ENCODE results near the gene TRIM63. TPM values are rescaled to one million over a fixed set of nuclear protein-coding genes. Genes with fewer than 3 reads are reported as not detected.

The TRIM63 gene
- total and polyA plus RNA-seq, 8 donors: 0.15 to 1.8 (median 0.29) TPM; not detected in 3

DNA sequence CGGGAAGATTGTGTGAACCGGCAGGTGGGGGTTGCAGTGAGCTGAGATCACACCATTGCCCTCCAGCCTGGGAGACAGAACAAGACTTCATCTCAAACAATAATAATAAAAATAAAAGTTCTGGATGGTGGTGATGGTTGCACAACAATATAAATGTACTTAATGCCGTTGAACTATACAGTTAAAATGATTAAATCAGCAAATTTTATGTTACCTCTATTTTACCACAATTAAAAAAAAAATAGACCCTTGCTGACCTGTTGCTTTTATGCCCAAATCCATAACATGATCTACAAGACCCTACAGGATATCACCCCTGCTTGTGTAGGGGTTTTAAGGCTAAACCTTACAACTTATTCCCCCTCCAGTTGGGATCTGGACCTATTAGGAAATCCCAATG, 32.4 kb upstream of the TRIM63 start:
- Histone ChIP-seq H3K9me3 (no peaks in the 10 kb centered on the region), H3K27ac (no peak overlapping the region), H3K36me3 (no peaks in the 10 kb centered on the region), H3K4me3 (no peak overlapping the region), H3K27me3 (no peaks in the 10 kb centered on the region), H3K4me1 (peaks cover 0 to 7% of the 10 kb centered on the region in 2 donors)
- intact Hi-C loops (cut with DNase I): loop anchor here in 1 of 2 donors (5.0 kb wide), 1 partner anchor 48 kb away; no protein-coding TSS in a partner anchor
- TF ChIP-seq, protein P1, sequence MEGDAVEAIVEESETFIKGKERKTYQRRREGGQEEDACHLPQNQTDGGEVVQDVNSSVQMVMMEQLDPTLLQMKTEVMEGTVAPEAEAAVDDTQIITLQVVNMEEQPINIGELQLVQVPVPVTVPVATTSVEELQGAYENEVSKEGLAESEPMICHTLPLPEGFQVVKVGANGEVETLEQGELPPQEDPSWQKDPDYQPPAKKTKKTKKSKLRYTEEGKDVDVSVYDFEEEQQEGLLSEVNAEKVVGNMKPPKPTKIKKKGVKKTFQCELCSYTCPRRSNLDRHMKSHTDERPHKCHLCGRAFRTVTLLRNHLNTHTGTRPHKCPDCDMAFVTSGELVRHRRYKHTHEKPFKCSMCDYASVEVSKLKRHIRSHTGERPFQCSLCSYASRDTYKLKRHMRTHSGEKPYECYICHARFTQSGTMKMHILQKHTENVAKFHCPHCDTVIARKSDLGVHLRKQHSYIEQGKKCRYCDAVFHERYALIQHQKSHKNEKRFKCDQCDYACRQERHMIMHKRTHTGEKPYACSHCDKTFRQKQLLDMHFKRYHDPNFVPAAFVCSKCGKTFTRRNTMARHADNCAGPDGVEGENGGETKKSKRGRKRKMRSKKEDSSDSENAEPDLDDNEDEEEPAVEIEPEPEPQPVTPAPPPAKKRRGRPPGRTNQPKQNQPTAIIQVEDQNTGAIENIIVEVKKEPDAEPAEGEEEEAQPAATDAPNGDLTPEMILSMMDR (IDR thresholded peaks at IDR 0.05): no peak
- DNase-seq (no peak), ATAC-seq (no peak)

DNA sequence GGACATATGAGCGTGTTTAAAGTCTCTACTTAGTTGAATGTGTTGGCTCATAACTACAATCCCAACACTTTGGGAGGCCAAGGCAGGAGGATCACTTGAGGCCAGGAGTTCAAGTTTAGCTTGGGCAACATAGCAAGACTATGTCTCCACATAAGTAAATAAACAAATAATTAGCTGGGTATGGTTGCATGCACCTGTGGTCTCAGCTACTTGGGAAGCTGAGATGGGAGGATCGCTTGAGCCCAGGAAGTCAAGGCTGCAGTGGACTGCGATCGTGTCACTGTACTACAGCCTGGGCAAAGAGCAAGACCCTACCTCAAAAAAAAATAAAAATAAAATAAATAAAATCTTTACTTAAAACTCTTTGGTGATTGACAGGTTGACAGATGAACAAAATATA, 31.2 kb upstream of the TRIM63 start:
- ATAC-seq (no peak), DNase-seq (no peak)
- H3K4me3 ChIP-seq: no peak overlapping the region
- TF ChIP-seq, protein P1 (IDR thresholded peaks at IDR 0.05): no peak
- no peak overlapping the region for H3K27ac ChIP-seq
- H3K4me1 ChIP-seq: peaks cover 0 to 7% of the 10 kb centered on the region in 2 donors
- intact Hi-C loops (cut with DNase I): no loop called here
- H3K36me3 ChIP-seq: no peaks in the 10 kb centered on the region
- H3K9me3 ChIP-seq: no peaks in the 10 kb centered on the region
- peaks cover 0 to 5% of the 10 kb centered on the region in 2 donors for H3K27me3 ChIP-seq

DNA sequence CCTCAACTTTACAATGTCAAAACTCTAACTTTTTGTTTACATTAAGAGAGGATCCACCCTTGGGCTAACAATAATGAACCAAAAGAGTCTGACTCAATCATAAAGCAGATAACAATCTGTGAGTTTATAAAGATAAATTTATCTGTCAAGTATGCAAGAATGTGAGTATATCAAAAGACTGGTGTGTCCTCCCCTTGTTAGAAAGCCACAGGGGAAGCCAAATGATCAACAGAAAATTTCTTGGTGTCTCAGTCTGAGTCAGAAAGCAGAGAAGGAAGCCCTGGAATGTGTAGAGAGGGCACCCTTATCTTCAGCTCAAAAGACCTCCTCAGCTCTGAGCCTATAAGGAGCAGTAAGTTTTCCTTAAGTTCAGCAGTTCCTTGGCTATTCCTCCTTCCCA, 30.3 kb upstream of the TRIM63 start:
- H3K4me1 ChIP-seq: peaks cover 0 to 7% of the 10 kb centered on the region in 2 donors
- H3K36me3 ChIP-seq: no peaks in the 10 kb centered on the region
- intact Hi-C loops (cut with DNase I): no loop called here
- DNase-seq: no peak
- no peak for ATAC-seq
- TF ChIP-seq, protein P1 (IDR thresholded peaks at IDR 0.05): no peak
- no peaks in the 10 kb centered on the region for H3K9me3 ChIP-seq
- no peak overlapping the region for H3K27ac ChIP-seq
- peaks cover 0 to 10% of the 10 kb centered on the region in 2 donors for H3K27me3 ChIP-seq
- H3K4me3 ChIP-seq: no peak overlapping the region

DNA sequence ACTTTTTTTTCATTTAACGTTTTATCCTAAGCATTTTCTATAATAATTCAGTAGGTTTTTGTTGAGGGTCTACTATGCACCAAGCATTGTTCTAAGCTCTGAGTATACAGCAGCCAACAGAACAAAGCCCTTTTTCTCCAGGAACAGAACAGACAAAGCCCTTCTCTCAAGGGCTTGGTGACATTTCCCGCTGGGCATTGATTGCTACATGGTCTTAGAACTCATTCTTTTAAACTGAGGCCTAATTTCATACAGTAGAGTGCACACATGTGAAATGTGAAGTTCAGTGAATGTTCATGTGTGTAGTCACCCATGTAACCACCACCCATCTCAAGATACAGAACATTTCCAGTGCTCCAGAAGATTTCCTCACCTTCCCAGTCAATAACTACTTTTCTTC, 29.0 kb upstream of the TRIM63 start:
- peaks cover 0 to 7% of the 10 kb centered on the region in 2 donors for H3K4me1 ChIP-seq
- no peak overlapping the region for H3K4me3 ChIP-seq
- no peaks in the 10 kb centered on the region for H3K9me3 ChIP-seq
- peaks cover 0 to 21% of the 10 kb centered on the region in 2 donors for H3K27me3 ChIP-seq
- intact Hi-C loops (cut with DNase I): no loop called here
- TF ChIP-seq, protein P1 (IDR thresholded peaks at IDR 0.05): no peak
- DNase-seq (no peak), ATAC-seq (no peak)
- H3K36me3 ChIP-seq: no peaks in the 10 kb centered on the region
- H3K27ac ChIP-seq: no peak overlapping the region

DNA sequence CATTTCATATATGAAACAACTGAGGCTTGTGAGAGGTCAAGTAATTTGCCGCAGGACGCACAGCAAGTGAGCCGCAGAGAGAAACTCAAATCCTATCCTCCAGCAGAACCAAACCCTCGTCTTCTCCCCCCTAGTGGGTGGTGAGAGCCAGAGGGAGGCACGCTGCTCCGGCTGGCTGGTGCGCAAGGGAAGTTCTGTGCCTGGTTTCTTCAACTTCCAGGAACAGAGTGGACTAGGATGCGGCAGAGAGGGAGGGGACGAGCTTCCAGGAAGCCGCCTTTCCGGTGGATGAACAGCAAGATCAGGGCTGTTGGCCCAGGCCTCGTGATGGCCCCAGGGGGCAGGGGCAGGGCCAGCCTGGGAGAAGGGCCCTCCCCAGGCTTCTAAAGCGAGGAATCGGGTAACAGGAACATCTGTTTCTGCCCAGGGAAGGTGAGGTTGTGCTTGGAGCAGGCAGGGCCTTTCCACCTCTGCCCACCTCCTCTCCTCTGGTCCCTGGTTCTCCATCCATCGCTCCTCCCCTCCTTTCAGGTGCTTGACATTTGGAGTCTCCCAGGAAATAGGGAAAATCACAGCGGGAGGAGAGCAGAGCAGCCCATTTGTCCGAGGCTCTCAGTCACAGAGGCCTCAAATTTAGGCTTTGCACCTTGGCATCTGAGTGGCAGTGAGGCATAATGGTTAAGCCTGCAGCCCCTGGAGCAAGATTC, 27.4 kb upstream of the TRIM63 start:
- ATAC-seq (no peak), DNase-seq (no peak)
- Histone ChIP-seq H3K4me3 (no peak overlapping the region), H3K9me3 (no peaks in the 10 kb centered on the region), H3K27ac (no peak overlapping the region), H3K27me3 (peaks cover 0 to 36% of the 10 kb centered on the region in 2 donors), H3K36me3 (no peaks in the 10 kb centered on the region), H3K4me1 (peaks cover 0 to 7% of the 10 kb centered on the region in 2 donors)
- TF ChIP-seq, protein P1 (IDR thresholded peaks at IDR 0.05): no peak
- intact Hi-C loops (cut with DNase I): no loop called here

Measured in left lung (tissue), 10 donors.